H9 (cell line): ENCODE measurements around the gene PMEPA1. TPM values are rescaled to one million over a fixed set of nuclear protein-coding genes. Genes with fewer than 3 reads are reported as not detected.

ENCODE experiments used
- DNase-seq: peaks from one replicate; pipeline ENCODE4 v3.0.0-alpha.2; 2017
- H2AFZ ChIP-seq: one replicate; pipeline ENCODE4 v1.6.1; 2013; ENCODE audit warnings: mild to moderate bottlenecking, low read length, control low read depth, moderate library complexity
- H2AK5ac ChIP-seq: 2 replicates; pipeline ENCODE4 v1.6.1; 2013; ENCODE audit warnings: low read length, control low read depth, mixed read lengths; ENCODE audit not compliant: insufficient read length
- H2BK120ac ChIP-seq: one replicate; pipeline ENCODE4 v1.6.1; 2013; ENCODE audit warnings: low read depth, mild to moderate bottlenecking, low read length, control low read depth, inconsistent platforms; ENCODE audit not compliant: poor library complexity, severe bottlenecking
- H2BK12ac ChIP-seq: 2 replicates; pipeline ENCODE4 v1.6.1; 2013; ENCODE audit warnings: low read length, control low read depth, mixed read lengths, low read depth; ENCODE audit not compliant: insufficient read length
- H2BK15ac ChIP-seq: 2 replicates; pipeline ENCODE4 v1.6.1; 2013; ENCODE audit warnings: low read depth, low read length, control low read depth
- H2BK20ac ChIP-seq: one replicate; pipeline ENCODE4 v1.6.1; 2013; ENCODE audit warnings: low read depth, mild to moderate bottlenecking, low read length, control low read depth, inconsistent platforms; ENCODE audit not compliant: poor library complexity, severe bottlenecking
- H2BK5ac ChIP-seq: 2 replicates; pipeline ENCODE4 v1.6.1; 2013; ENCODE audit warnings: low read length, control low read depth, mixed read lengths; ENCODE audit not compliant: insufficient read length
- H3K14ac ChIP-seq: 2 replicates; pipeline ENCODE4 v1.6.1; 2013; ENCODE audit warnings: low read length, control low read depth; ENCODE audit not compliant: insufficient read depth
- H3K18ac ChIP-seq: 2 replicates; pipeline ENCODE4 v1.6.1; 2013; ENCODE audit warnings: low read depth, mild to moderate bottlenecking, mixed read lengths, low read length, control low read depth; ENCODE audit not compliant: insufficient read length
- H3K23ac ChIP-seq: 2 replicates; pipeline ENCODE4 v1.6.1; 2013; ENCODE audit warnings: low read length, control low read depth, mixed read lengths, low read depth; ENCODE audit not compliant: insufficient read length
- H3K23me2 ChIP-seq: 2 replicates; pipeline ENCODE4 v1.6.1; 2013; ENCODE audit warnings: low read depth, mild to moderate bottlenecking, mixed read lengths, low read length, control low read depth; ENCODE audit not compliant: insufficient read length, poor library complexity, severe bottlenecking
- H3K27ac ChIP-seq: 2 replicates; pipeline ENCODE4 v1.5.1; 2013; ENCODE audit warnings: low read length, control low read depth, mixed read lengths, low read depth; ENCODE audit not compliant: insufficient read length
- H3K27me3 ChIP-seq: 2 replicates; pipeline ENCODE4 v1.6.1; 2013; ENCODE audit warnings: low read length, control low read depth, inconsistent platforms; ENCODE audit not compliant: insufficient read depth
- H3K4ac ChIP-seq: 2 replicates; pipeline ENCODE4 v1.6.1; 2013; ENCODE audit warnings: low read depth, mild to moderate bottlenecking, control low read depth, inconsistent platforms, low read length, moderate library complexity
- H3K4me1 ChIP-seq: 2 replicates; pipeline ENCODE4 v1.6.1; 2013; ENCODE audit warnings: low read length, control low read depth, inconsistent platforms; ENCODE audit not compliant: insufficient read depth
- H3K4me2 ChIP-seq: 2 replicates; pipeline ENCODE4 v1.6.1; 2013; ENCODE audit warnings: low read length, control low read depth, mixed read lengths; ENCODE audit not compliant: insufficient read length, insufficient read depth
- H3K56ac ChIP-seq: 2 replicates; pipeline ENCODE4 v1.6.1; 2013; ENCODE audit warnings: low read depth, mild to moderate bottlenecking, mixed read lengths, low read length, control low read depth; ENCODE audit not compliant: insufficient read length
- H3K79me1 ChIP-seq: 2 replicates; pipeline ENCODE4 v1.6.1; 2013; ENCODE audit warnings: low read depth, mild to moderate bottlenecking, moderate library complexity, low read length, control low read depth, inconsistent platforms; ENCODE audit not compliant: insufficient read depth, poor library complexity, severe bottlenecking
- H3K79me2 ChIP-seq: 2 replicates; pipeline ENCODE4 v1.6.1; 2013; ENCODE audit warnings: low read length, control low read depth, inconsistent platforms; ENCODE audit not compliant: insufficient read depth
- H3K9ac ChIP-seq: 2 replicates; pipeline ENCODE4 v1.6.1; 2013; ENCODE audit warnings: low read length, control low read depth, mixed read lengths; ENCODE audit not compliant: insufficient read length; ENCODE audit errors: extremely low read depth
- H3K9me3 ChIP-seq: one replicate; pipeline ENCODE4 v1.6.1; 2013; ENCODE audit warnings: low read depth, low read length, inconsistent platforms; ENCODE audit not compliant: control insufficient read depth
- H3T11ph ChIP-seq: one replicate; pipeline ENCODE4 v1.6.1; 2013; ENCODE audit warnings: mild to moderate bottlenecking, low read length, control low read depth, inconsistent platforms
- H4K20me1 ChIP-seq: one replicate; pipeline ENCODE4 v1.6.1; 2013; ENCODE audit not compliant: control insufficient read depth, insufficient read length, insufficient read depth
- H4K5ac ChIP-seq: 2 replicates; pipeline ENCODE4 v1.6.1; 2013; ENCODE audit warnings: low read depth, mild to moderate bottlenecking, mixed read lengths, low read length, control low read depth; ENCODE audit not compliant: insufficient read length
- H4K8ac ChIP-seq: replicated peaks from 2 replicates; pipeline ENCODE4 v1.6.1; 2013; ENCODE audit warnings: low read length, control low read depth, mixed read lengths, low read depth; ENCODE audit not compliant: insufficient read length
- H4K91ac ChIP-seq: 2 replicates; pipeline ENCODE4 v1.6.1; 2013; ENCODE audit warnings: low read depth, mild to moderate bottlenecking, moderate library complexity, mixed read lengths, low read length, control low read depth; ENCODE audit not compliant: insufficient read length
- H3K27ac Mint-ChIP-seq, 3 experiments: 2 replicates in 2 of 3; 3 replicates in 1 of 3; pipeline ENCODE4 v1.8.0; 2020 to 2021; ENCODE audit warnings: mixed read lengths in 3 of 3, mild to moderate bottlenecking in 1 of 3, moderate library complexity in 1 of 3
- H3K27me3 Mint-ChIP-seq: 2 replicates; pipeline ENCODE4 v1.8.0; 2021; ENCODE audit warnings: low read depth, mild to moderate bottlenecking, moderate library complexity, mixed read lengths
- H3K36me3 Mint-ChIP-seq, 3 experiments: 2 replicates in 2 of 3; 3 replicates in 1 of 3; pipeline ENCODE4 v1.8.0; 2020 to 2021; ENCODE audit warnings: low read depth in 3 of 3, mixed read lengths in 3 of 3; ENCODE audit not compliant: insufficient read depth in 1 of 3
- H3K4me1 Mint-ChIP-seq, 2 experiments: 2 replicates each; pipeline ENCODE4 v1.8.0; 2020; ENCODE audit warnings: mixed read lengths in 2 of 2
- H3K4me3 Mint-ChIP-seq, 2 experiments: 2 replicates in 1 of 2; 3 replicates in 1 of 2; pipeline ENCODE4 v1.8.0; 2020 to 2021; ENCODE audit warnings: mild to moderate bottlenecking in 2 of 2, mixed read lengths in 2 of 2, moderate library complexity in 1 of 2
- H3K9me3 Mint-ChIP-seq, 2 experiments: 2 replicates in 1 of 2; 3 replicates in 1 of 2; pipeline ENCODE4 v1.8.0; 2020; ENCODE audit warnings: mild to moderate bottlenecking in 2 of 2, mixed read lengths in 2 of 2, moderate library complexity in 1 of 2
- WGBS: extraction: QIAGEN DNeasy Blood & Tissue Kit; methylation state at CpG from one replicate; pipeline ENCODE4 v1.1.7; 2013; ENCODE audit warnings: missing lambda C conversion rate, low lambda C conversion rate, mixed read lengths; ENCODE audit not compliant: insufficient read length; ENCODE audit errors: extremely low coverage; 5-methylcytosine and 5-hydroxymethylcytosine counted together
- total RNA-seq: library from RNA; stranded (reverse); gene quantifications from 2 replicates; pipeline ENCODE4 v1.2.1, GENCODE V29; 2021
- TF ChIP-seq, protein P1 (sequence below): fragments of 200-600 bp; sonication (generic); conservative IDR thresholded peaks from 3 replicates; pipeline ENCODE4 v1.8.0; 2021; ENCODE audit warnings: antibody characterized with exemption, mild to moderate bottlenecking

PMEPA1 gene
- total RNA-seq, 1 experiment from 2014 or later: 34.6 TPM

GRCh38 chr20:57617079-57617795 lies 92.6 kb downstream of the PMEPA1 start:
- Histone ChIP-seq H3K4me2 (no peak overlapping the region), H3K27me3 (no peaks in the 10 kb centered on the region), H2AK5ac (no peak overlapping the region), H2BK12ac (no peak overlapping the region), H3K23me2 (no peaks in the 10 kb centered on the region), H3K4me1 (no peaks in the 10 kb centered on the region), H3K14ac (no peak overlapping the region), H2BK120ac (no peak overlapping the region), H3K18ac (no peak overlapping the region), H4K20me1 (no peaks in the 10 kb centered on the region), H3T11ph (no peak overlapping the region), H3K27ac (no peak overlapping the region), H3K56ac (no peak overlapping the region), H4K91ac (no peak overlapping the region), H2BK5ac (no peak overlapping the region), H2BK20ac (no peak overlapping the region), H2BK15ac (no peak overlapping the region), H2AFZ (no peak overlapping the region), H3K4ac (no peak overlapping the region), H3K79me1 (no peaks in the 10 kb centered on the region), H3K79me2 (no peaks in the 10 kb centered on the region), H4K5ac (no peak overlapping the region), H3K9ac (no peak overlapping the region), H3K23ac (no peak overlapping the region), H3K9me3 (no peaks in the 10 kb centered on the region), H4K8ac (no peak overlapping the region)
- no peak for DNase-seq
- no CpG with 5 or more reads among the region's 6 CpGs for WGBS
- Mint-ChIP-seq H3K9me3 (no peaks in the 10 kb centered on the region), H3K27ac (no peak overlapping the region), H3K36me3 (no peaks in the 10 kb centered on the region), H3K4me3 (no peak overlapping the region; a peak in 1 of 5 replicates), H3K4me1 (no peaks in the 10 kb centered on the region), H3K27me3 (peaks cover 9% of the 10 kb centered on the region)
- TF ChIP-seq, protein P1, sequence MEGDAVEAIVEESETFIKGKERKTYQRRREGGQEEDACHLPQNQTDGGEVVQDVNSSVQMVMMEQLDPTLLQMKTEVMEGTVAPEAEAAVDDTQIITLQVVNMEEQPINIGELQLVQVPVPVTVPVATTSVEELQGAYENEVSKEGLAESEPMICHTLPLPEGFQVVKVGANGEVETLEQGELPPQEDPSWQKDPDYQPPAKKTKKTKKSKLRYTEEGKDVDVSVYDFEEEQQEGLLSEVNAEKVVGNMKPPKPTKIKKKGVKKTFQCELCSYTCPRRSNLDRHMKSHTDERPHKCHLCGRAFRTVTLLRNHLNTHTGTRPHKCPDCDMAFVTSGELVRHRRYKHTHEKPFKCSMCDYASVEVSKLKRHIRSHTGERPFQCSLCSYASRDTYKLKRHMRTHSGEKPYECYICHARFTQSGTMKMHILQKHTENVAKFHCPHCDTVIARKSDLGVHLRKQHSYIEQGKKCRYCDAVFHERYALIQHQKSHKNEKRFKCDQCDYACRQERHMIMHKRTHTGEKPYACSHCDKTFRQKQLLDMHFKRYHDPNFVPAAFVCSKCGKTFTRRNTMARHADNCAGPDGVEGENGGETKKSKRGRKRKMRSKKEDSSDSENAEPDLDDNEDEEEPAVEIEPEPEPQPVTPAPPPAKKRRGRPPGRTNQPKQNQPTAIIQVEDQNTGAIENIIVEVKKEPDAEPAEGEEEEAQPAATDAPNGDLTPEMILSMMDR: no peak
